NCI-H748 treated with DMSO at 0.1 percent for 48 hours (cell line): ENCODE results near the gene RSPRY1.

Source experiments
- DNase-seq: peaks from one replicate; lab custom pipeline; 2025; lab: John Stamatoyannopoulos, UW

Gene RSPRY1

GRCh38 chr16:57224651-57225335 lies 38.7 kb downstream of the RSPRY1 start:
- DNase-seq = no peak

GRCh38 chr16:57225978-57226377 lies 39.8 kb downstream of the RSPRY1 start:
- no peak for DNase-seq

- no peak for DNase-seq
Observed at GRCh38 chr16:57226701-57227621, 40.8 kb downstream of the RSPRY1 start.

- no peak for DNase-seq
Observed at GRCh38 chr16:57229079-57229478, 43.0 kb downstream of the RSPRY1 start.

GRCh38 chr16:57231821-57232350 lies 45.8 kb downstream of the RSPRY1 start:
- DNase-seq = no peak

- no peak for DNase-seq
Observed at GRCh38 chr16:57233944-57234706, 48.0 kb downstream of the RSPRY1 start.

GRCh38 chr16:57234707-57235092 lies 48.6 kb downstream of the RSPRY1 start:
- no peak for DNase-seq

GRCh38 chr16:57235128-57236021 lies 49.2 kb downstream of the RSPRY1 start:
- DNase-seq = peak; percentile 5

GRCh38 chr16:57236022-57236350 lies 49.9 kb downstream of the RSPRY1 start:
- DNase-seq = no peak

GRCh38 chr16:57238682-57239081 lies 52.6 kb downstream of the RSPRY1 start:
- no peak for DNase-seq

- no peak for DNase-seq
Observed at GRCh38 chr16:57239107-57239506, 53.0 kb downstream of the RSPRY1 start.

- DNase-seq = no peak
Observed at GRCh38 chr16:57240851-57241250, 54.7 kb downstream of the RSPRY1 start.

- no peak for DNase-seq
Observed at GRCh38 chr16:57242650-57243049, 56.5 kb downstream of the RSPRY1 start.

GRCh38 chr16:57244463-57244766 lies 58.3 kb downstream of the RSPRY1 start:
- DNase-seq = peak; percentile 29

- peak; percentile 81 for DNase-seq
Observed at GRCh38 chr16:57244767-57245471, 58.8 kb downstream of the RSPRY1 start, which contains the start of gene ARL2BP. Gene ARL2BP (plus strand): TSS chr16:57245259. CDS start chr16:57245368, 109 bp downstream.

- DNase-seq = no peak
Observed at GRCh38 chr16:57245472-57246113, 59.5 kb downstream of the RSPRY1 start.

GRCh38 chr16:57251352-57251751 lies 65.2 kb downstream of the RSPRY1 start:
- no peak for DNase-seq

- no peak for DNase-seq
Observed at GRCh38 chr16:57252148-57252721, 66.1 kb downstream of the RSPRY1 start.

GRCh38 chr16:57253466-57253865 lies 67.3 kb downstream of the RSPRY1 start:
- no peak for DNase-seq
